Daoy (cell line): ENCODE measurements around the gene PDZD2. TPM values are rescaled to one million over a fixed set of nuclear protein-coding genes. Genes with fewer than 3 reads are reported as not detected.
"Not testable (repeated sequence)": the region's sequence is repeated elsewhere in the genome, so short reads cannot be mapped to it uniquely, and the experiment has no call there.

Experiments
- DNase-seq: peaks from one replicate; pipeline ENCODE4 v3.0.0-alpha.2; 2015; ENCODE audit warnings: low read depth
- total RNA-seq: library from RNA; depleted of rRNA; stranded (reverse); fragments of >200 nt; shearing (Covaris generic); gene quantifications from 2 replicates; pipeline ENCODE4 v1.2.3, GENCODE V29; 2014

Gene PDZD2
- total RNA-seq, 1 experiment from 2014 or later = 0.91 TPM

DNA sequence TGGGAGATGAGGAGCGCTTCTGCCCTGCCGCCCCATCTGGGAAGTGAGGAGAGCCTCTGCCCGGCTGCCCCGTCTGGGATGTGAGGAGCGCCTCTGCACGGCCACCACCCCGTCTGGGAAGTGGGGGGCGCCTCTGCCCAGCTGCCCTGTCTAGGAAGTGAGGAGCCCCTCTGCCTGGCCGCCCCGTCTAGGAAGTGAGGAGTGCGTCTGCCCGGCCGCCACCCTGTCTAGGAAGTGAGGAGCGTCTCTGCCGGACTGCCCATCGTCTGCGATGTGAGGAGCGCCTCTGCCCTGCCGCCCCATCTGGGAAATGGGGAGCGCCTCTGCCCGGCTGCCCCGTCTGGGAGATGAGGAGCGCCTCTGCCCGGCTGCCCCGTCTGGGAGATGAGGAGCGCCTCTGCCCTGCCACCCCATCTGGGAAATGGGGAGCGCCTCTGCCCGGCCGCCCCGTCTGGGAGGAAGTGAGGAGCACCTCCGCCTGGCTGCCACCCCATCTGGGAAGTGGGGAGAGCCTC lies 401.3 kb downstream of the PDZD2 start:
- not testable (repeated sequence) for DNase-seq

DNA sequence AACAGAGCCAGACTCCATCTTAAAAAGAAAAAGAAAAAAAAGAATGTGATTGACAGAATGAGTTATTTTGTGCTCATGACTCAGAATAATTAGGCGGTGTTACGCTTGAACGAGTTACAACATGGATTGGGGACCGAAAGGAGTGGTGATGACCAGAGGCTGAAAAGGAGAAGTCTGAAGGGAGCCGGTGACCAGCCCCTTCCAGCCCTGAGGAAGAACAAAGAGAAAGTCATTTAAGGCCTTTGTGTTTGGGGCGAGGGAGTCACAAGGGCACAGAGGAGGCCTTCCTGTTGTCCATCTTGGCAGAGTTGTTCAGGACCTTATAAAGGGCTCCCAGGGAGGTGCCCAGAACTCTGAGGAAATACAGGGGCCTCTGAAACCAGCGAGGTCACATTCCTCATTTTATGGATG lies 403.6 kb downstream of the PDZD2 start:
- DNase-seq = no peak

DNA sequence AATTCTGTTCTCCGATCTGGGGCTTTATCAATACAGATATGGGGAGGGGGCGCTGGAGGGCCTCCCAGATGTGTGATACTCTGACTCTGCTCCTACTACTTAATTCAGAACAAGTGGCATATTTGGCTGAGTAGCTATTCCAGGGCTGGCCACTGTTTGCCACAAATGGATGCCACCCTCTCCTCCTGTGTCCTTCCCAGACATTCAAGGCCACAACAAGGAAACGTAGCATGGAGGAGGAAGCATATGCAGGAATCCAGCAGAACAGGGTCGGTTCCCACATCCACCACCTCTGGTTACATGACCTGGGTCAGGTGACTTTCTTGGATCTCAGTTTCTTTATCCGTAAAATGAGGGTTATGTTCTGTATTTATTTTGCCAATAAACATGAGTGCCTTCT lies 404.2 kb downstream of the PDZD2 start:
- no peak for DNase-seq

DNA sequence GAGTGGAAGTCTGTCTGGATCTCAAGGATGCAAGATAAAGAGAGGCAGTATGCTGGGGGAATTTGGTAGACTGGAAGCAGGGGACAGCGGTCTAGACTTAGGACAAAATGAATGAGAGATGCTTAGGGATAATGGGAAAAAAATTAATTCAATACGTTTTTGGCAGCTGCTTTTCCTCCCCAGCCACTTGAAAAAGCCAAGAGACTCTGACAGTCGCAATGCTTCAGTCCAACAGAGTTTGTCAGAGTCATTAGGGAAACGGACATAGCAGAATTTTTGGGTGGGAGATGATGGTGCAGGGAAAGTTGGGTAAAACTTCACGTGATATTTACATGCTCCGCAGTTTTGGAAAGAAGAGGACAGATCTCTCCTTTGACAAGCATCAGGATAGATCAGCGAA lies 405.5 kb downstream of the PDZD2 start:
- DNase-seq = no peak

DNA sequence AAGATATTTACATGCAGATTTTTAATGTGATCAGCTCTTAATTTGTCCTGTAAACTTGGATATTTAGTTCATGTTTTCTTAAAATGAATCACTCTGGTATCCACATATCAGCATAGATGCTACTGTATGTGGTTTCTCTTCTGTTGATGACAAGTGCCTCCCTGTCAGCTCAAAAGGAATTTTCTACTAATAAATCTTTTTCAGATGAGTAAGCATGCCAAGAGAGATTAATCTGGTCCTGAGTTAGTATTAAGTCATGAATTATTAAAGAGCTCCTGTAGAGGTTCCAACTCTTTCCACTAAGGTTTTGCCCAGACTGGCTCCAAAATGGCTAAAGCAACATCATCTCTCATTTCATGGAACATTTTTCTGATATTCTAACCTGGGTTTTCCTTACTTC lies 406.0 kb downstream of the PDZD2 start:
- peak; percentile 26 for DNase-seq

DNA sequence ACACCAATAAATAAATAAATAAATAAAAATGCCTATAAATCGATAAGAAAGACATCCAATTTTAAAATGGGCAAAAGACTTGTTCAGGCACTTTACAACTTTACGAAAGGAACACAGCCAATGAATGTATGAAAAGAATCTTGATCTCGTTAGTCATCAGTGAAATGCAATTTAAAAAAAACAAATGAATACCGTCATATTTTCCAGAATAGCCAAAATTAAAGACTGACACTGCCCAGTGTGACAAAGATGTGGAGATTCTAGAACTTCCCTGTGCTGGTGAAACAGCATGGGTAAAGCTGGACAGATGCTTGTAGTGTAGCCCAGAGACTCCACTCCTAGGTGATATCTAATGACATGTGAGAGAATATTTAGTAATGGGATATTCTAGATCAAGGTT lies 408.1 kb downstream of the PDZD2 start:
- no peak for DNase-seq

DNA sequence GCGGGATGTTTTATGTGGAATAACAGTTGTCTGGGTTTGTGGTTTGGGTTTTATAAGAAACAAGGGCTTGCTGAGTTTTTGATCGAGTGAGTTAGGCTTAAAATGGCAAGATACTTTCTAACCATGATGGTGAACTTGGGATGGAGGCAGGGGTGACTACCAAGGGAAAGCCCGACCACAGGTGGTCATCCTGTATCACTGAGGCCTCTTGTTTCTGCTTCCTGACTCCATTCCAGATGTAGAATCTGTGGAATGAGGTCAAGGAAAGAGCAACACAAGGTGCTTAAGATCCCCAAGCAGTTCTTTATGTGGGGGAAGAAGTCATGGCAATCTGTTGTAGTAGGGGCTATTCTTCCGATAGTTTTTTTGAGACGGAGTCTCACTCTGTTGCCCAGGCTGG lies 412.9 kb downstream of the PDZD2 start:
- no peak for DNase-seq

DNA sequence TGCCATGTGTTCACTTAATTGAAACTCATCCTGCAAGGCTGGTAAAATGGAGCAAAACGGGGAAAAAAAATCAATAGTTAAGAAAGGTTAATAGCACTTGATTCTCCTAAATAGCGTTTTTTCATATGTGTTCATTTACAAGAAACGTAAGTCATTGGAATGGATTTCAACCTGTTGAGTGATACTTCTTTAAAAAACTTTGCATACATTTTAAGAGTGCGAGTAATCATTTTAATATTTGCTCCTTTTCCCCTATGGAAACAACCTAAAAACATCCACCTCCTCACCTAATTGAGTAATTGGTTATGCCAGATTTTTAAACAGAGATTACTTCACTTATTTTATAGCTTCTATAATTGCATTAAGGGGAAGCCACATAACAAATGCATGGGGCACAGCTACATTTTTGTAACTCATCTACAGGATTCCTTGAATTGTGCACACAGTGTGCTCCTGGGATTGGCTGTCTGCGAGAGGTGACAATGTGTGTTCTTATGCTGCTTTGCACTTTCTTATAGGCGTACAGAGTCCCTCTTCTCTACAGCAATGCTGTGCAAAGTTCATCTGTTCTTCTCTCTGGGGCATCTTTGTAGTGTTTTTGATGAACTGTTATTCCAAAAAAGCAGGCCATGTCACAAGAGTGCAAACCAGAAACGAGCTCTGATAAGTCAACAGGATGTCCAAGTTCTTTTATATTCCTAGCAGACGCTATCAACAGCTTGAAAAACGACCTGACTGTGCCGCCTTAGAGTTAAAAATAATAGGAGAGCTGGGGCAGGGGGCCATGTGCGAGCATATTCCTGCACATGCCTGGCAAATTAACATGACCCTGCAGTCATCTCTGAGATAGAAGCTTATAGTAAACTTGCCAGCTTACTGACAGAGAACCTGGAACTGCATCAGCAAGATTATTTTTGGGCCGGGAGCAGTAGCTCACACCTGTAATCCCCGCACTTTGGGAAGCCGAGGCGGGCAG lies 417.2 kb downstream of the PDZD2 start:
- DNase-seq = no peak

DNA sequence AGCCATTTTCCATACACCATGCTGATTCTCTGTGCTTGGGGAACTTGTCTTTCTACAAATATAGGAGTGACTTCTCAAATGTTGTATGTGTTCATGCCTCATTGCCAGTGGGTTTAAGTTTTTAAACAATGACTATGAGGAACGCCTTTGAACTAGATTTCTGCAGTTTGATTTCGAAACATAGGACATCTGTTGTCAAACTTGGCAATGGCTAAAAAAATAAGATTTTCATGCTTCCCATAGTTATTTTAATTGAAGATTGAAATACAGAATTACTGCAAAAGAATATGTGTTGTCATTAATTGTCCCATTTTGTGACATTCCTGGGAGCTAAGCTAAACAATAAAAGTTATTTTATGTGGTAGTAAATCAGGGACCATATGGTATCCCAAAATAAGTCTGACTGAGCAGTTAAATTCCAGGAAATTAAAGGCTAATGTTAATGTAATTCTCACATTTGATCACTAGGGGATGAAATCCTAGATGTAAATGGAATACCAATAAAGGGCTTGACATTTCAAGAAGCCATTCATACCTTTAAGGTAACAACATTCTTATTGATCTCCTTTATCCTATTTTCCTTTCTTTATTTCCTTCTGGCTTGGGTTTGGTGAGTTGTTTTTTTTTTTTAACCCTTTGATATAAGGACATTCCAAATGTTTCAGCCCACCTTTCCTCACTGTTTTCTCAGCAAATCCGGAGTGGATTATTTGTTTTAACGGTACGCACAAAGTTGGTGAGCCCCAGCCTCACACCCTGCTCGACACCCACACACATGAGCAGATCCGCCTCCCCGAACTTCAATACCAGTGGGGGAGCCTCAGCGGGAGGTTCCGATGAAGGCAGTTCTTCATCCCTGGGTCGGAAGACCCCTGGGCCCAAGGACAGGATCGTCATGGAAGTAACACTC lies 418.5 kb downstream of the PDZD2 start:
- DNase-seq = no peak

DNA sequence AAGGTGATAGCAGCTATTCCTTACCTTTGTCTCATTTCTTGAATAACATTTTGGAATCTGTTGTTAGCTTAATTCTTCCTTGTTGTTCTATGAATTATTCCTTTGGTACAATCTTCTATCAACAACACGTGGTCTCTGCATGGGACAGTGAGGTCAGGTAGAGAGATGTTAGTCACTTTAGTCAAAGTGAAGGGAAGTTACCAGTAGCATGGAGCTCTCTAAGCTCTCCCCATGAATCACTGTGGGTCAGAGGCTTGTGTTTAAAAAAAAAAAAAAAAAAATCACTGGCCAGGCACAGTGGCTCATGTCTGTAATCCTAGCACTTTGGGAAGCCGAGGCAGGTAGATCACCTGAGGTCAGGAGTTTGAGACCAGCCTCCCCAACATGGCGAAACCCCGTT lies 419.2 kb downstream of the PDZD2 start:
- no peak for DNase-seq

DNA sequence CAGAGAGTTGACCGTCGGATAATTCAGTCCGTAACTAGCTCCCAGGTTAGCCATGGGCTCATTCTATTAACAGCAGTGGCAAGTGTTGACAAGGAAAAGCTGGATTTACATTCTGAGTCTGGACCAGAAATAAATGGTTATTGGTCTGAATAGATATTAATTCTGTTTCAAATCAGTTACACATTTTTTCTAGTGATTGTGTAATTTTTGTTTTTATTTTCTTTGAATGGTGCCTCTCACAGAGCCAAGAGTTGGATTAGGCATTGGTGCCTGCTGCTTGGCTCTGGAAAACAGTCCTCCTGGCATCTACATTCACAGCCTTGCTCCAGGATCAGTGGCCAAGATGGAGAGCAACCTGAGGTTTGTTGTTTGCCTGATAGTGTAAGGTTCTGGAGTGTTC lies 420.1 kb downstream of the PDZD2 start:
- no peak for DNase-seq

DNA sequence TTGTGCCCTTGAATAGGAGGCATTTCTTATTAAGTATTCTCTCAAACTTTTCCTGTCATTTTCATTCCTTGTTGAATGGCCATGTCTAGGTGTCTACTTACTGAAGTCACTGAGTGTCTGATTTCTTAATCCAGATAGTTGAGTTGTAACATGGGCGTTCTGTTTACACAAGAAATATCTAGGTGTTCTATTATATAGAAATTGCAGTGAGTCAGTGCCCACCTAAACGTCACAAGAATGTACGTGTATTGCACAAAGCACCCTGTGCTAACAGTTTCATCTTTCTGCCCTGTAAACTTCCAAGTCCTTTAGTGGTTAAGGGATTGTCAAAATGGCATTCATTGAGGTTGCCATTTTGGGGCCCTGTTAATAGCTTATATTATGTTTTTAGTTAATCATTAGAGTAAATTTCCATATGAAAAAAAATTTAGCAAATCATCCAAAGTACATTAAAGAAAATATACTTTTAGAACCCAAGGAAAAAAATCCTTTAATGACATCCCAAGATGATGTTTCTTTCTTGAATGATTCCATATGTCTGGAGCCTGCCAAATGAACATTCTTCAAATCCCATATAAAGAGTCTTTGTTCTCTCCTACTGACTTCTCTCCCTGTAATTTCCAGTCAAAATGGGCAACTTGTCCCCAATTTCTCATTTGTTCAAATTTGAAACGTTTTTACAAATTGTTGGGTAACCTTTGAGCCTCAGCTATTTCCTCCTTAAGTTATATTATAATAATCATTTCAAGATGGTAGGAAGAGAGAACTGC lies 421.0 kb downstream of the PDZD2 start:
- DNase-seq = peak; percentile 20

DNA sequence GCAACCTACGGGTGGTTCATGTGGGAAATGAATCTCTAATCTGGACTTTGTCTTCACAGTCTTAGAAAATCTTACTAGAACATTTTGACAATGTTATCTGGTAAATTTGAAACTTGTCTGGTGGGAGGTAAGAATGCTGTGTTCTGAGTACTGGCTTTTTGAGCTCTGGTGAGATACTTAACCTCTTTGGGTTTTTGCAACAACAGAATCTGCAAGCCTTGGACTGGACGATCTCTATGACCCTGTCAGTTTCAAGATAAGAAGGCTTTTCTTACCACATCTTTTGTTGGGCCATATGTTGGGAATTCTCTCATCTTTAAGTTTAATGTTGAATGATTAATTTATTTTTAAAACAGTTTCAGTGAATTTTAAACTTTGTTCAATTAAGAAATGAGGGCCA lies 422.3 kb downstream of the PDZD2 start:
- DNase-seq = no peak

DNA sequence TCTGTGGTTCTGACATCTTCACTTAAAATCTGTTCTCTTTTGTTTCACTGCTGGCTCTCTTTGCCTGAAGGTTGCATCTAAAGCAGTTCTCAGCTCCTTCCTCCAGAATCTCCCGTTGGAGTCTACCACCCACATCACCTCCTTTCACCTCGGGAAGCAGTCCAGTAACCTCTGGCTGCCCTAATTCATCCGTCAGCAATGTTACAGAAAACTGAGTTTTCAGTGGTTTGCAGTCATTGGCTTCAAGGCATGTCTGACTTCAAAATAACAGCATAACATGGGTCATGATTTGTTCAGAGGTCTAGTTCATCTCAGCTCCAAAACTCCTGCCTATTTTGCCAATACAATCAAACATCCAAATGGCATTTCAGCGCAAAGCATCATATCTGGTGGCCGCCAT lies 427.5 kb downstream of the PDZD2 start:
- no peak for DNase-seq

DNA sequence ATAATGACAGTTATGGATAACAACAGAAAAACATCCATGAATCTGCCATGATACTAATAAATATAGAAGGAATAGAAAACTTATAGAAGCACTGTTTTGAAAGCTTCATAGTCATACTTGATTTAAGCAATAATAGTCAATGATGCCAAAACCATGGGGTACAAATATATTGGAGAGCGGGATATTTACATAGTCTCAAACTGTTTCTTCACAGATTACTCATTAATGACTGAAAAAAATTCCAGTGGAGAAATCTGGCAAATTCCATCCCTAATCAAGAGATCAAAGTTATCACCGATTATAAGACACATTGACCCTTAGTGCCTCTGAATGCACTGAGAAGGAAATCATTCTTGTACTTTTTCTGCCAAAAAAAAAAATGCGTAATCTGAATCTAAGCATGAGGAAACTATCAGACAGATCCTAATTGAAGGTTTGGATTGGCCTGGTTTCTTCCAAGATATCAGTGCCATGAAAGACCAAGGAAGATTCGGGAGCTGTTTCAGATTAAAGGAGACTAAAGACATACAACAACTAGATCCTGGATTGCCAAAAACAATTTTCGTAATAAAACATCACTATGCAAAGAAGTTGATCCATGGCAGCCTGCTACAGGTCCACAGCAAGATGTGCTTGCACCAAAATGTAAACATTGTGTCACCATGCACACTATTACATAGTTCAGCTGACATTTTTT lies 429.0 kb downstream of the PDZD2 start:
- DNase-seq = no peak

DNA sequence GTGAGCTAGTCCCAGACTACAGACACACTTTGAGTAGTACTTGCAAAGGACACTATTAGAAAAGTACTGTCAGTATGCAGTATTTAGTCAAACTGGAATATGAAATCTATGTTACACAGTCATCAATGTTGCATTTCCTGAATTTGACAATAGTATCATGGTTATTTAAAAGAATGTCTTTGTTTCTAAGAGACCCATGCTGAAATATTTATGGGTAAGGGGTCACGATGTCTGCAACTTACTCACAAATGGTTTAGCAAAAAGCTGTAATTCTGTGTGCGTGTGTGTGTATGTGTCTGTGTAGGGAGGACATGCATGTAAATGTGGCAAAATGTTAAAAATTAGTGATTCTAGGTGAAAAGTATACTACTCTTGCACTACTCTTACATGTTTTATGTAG lies 429.6 kb downstream of the PDZD2 start:
- no peak for DNase-seq

DNA sequence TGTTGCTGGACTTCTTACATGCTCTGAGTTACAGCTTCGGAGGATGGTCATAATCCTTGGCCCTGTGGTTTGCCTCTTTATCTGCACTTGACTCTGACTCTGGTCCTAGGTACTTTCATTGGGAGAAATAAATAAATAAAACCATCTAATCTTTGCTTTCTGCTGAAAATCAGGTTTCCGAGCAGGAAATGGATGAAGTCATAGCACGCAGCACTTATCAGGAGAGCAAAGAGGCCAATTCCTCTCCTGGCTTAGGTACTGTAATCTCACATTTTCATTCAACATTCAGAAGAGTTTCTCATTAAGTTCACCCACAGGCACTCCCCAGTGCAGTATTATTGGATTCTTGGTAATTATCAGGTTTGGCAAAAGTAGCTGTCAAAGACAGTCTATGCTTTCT lies 430.5 kb downstream of the PDZD2 start:
- no peak for DNase-seq

DNA sequence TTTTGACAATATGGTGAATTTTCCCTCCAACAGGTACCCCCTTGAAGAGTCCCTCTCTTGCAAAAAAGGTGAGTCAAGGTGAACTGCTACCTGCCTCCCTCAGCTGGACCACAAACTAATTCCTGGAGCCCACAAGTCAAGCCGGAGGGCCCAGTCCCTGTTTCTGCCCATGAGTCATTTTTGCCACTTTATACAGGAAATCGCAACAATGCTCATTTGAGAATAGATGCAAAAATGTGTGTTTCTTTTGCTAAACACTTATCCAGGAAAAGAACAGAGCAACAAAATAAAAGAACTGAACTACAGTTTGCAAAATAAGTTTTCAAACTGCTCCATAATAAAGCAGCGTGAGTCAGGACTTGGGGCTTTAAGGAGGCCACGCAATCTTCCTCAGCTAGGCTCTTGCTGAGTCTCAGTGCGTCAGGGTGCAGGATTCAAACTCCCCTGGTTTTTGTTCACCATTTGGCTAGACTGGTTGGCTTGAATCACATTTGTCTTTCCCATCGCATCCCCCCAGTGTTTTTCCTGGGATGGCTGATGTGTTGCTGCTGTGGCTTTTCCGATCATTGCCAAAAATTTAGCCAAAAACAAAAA lies 432.5 kb downstream of the PDZD2 start:
- DNase-seq = no peak

DNA sequence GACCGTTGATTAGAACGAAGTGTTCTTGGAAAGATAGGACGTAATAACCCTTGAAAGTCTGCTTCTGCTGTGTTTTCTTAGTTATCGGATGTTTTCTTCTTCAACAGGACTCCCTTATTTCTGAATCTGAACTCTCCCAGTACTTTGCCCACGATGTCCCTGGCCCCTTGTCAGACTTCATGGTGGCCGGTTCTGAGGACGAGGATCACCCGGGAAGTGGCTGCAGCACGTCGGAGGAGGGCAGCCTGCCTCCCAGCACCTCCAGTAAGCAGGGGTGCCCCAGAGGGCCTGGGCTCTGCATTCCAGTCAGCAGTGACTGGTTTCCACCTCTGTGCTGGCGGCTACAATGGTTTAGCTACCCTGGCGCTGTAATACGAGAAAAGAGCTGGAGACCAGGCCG lies 433.1 kb downstream of the PDZD2 start:
- DNase-seq = no peak

DNA sequence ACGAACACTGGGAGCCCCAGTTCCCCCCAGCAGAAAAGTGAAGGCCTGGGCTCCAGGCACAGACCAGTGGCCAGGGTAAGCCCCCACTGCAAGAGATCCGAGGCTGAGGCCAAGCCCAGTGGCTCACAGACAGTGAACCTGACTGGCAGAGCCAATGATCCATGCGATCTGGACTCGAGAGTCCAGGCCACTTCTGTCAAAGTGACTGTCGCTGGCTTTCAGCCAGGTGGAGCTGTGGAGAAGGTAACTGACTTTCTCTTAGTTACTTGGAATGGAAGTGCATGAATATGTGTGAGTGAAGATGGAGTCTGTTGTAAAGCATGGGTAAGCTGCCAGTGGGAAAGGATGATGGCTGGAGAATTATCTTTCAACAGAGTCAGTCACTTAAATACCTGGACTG lies 435.5 kb downstream of the PDZD2 start:
- DNase-seq = no peak
